Stimulated activated CD8-positive, alpha-beta memory T cell treated with anti-CD3 and anti-CD28 coated beads, Interleukin-7, amount 100 ng/mL, for 24 hours (primary cell): ENCODE measurements around the gene RPL35A.
"Not testable (repeated sequence)": the region's sequence is repeated elsewhere in the genome, so short reads cannot be mapped to it uniquely, and the experiment has no call there.

Experiments
- DNase-seq: peaks from one replicate; pipeline ENCODE4 v3.0.0-alpha.2; 2020; ENCODE audit warnings: low read depth

The RPL35A gene

DNA sequence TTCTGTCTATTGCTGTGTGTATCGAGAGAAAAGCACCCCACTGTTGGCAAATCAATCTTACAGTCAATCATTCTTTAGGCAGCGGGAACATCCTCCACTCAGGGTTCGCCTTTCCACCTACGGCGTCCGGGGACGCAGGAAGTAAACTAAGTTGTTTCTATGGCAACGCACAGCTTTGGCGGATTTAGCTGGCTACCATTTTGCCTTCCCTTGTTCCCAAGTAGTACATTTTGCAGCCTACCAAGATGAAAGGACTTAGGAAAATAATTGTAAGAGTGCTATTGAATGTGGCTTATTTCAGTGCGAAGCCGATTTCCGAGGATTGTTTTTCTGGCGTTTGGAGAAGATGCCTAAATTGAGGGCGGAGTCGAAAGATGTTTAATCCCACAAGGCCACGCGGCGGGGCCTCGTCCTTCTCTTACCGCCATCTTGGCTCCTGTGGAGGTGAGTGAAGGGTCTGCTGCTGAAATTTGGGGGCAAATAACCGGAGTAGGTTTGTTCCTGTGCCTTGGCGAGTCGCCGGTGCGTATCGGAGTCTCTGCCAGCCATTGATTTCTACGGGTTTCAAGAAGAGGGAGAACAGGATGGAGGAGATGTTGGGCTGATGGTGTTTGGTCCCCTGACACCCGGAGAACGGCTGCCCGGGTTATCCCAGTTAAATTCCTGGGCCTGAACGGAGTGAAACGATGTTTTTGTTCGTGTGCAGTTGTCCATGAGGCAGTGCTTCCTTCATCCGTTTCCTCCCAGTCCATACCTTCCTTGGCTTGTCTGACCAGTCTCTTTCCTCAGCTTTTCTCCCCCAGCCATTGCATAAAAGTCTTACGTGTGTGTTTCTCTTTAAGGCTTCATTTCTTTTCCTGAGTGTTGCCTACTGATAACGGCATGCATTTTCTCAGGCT lies at the start of gene RPL35A:
Gene RPL35A, plus strand, starts transcription at position 413 of the 899 bp plus-strand sequence. CDS start 778 bp downstream, outside the sequence.
- DNase-seq = peak; percentile 57

DNA sequence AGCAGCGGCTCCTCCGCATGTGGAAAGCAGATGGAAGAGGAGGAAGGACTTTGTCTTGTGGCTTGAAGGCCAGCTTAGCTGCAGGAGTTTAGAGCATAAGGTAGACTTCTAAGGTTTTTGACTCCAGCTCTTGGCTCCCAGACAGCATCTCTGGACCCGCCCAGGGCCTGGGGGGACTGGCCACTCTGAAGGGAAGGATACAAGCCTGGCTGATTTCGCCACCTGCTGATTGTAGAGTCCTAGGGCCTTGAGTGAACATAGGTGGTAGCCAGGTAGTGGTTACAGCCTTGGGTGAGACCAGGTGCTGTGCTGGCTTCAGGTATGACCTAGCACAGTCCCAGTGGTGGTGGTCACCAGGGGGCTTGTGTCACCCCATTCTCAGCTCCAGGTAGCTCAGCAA lies 48.4 kb upstream of the RPL35A start:
- DNase-seq = no peak

DNA sequence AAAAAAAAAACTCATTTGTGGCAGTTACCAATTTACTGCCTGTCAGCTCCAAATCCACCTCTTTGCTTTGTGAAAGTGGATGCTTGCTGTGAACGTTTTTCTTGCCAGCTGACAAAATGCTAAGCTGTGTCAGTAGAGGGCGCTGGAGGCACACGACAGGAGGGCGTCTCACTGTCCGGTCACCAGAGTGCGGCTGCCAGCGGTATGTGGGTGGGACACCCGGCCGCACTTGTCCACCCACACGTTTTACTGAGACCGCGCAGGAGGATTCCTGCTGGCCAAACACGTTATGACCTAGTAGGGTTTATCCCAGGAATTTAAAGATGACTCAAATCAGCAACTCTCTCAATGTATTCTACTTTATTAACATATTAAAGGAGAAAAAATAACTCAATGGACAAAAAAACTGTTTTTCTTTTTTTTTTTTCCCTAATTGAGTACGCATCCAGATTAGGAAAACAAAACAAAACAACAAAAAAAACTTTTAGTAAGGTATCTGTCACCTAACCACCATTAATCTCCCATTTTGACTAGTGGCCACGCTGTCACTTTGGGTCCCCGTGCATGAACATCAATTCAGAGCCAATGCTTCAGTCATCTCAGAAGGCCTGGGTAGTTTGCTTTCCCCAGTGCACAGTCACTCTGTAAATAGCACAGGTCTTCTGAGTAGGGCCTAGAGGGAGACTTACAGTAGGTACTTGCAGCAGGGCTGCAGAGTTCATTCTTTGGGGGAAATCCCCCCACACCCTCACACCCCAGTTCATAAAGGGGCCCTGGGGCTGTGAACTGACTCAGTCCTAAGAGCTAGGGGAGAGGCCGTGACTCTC lies 43.8 kb upstream of the RPL35A start:
- peak; percentile 55 for DNase-seq

DNA sequence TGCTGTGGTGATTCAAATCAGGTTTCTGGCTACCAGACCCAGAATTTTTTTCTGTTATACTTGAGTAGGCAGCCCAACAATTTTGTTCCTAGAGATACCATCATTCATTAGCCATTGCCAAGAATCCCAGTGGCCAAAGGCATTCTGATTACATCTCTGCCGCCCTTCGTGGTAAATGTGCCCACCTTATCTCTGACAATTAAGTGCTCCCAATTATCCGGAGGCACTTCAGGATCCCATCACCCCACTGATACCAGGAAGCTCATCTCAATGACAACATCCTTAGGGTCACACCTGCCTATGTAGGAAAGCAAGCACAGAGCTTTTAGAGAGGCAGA lies 43.2 kb upstream of the RPL35A start:
- no peak for DNase-seq

DNA sequence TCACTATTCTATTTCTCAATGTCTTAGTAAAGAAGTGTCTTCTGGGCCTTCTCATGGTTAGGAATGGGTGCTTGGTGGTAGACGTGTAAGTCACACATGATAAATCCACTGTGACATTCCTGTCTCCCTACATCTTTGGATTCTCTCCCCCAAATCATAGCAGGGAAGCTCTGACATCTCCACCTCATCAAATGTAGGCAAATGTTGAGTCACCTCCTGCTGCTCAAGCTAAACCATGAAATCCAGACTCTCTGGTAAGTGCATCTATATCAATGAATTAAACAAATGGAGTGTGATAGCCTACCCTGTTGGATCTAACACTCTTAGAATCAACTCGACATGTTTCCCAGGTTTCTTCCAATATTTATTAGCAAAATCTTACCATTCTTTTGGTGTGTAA lies 42.8 kb upstream of the RPL35A start:
- no peak for DNase-seq

DNA sequence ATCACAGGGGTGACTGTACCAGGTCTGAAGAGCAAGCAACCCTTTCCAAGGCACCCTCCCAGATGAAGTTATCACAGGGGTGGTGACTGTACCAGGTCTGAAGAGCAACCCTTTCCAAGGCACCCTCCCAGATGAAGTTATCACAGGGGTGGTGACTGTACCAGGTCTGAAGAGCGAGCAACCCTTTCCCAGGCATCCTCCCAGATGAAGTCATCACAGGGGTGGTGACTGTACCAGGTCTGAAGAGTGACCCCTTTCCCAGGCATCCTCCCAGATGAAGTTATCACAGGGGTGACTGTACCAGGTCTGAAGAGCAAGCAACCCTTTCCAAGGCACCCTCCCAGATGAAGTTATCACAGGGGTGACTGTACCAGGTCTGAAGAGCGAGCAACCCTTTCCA lies 41.4 kb upstream of the RPL35A start:
- DNase-seq = not testable (repeated sequence)

DNA sequence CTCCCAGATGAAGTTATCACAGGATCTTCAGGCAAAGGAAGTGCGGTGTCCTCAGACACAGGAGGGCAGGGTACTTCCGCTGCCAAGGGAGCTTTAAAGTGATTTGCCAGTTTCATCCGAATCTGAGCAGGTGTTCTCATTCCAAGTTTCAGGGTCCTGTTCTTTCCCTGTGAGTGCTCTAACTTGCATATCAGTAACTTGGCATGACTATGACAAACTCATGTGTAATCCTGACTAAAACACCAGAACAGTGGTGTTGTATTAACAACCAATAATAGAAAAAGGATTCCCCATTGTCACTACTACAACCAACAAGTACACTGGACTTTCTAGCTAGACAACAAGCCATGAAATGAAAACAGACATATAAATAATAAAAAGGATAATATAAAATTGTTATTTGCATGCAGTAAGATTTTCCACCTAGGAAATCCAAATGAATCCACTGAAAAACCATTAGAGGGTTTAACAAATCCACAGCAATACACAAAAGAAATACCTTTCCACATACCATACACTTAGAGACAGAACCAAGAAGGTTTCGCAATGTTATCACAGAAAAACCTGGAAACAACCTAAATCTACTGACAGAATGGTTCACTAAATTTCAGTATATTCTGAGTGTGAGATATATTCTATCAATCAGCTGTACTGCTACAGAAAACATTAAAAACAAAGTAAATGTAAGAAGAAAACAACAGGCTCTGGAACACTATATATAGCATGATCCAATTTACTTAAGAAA lies 40.9 kb upstream of the RPL35A start:
- no peak for DNase-seq

DNA sequence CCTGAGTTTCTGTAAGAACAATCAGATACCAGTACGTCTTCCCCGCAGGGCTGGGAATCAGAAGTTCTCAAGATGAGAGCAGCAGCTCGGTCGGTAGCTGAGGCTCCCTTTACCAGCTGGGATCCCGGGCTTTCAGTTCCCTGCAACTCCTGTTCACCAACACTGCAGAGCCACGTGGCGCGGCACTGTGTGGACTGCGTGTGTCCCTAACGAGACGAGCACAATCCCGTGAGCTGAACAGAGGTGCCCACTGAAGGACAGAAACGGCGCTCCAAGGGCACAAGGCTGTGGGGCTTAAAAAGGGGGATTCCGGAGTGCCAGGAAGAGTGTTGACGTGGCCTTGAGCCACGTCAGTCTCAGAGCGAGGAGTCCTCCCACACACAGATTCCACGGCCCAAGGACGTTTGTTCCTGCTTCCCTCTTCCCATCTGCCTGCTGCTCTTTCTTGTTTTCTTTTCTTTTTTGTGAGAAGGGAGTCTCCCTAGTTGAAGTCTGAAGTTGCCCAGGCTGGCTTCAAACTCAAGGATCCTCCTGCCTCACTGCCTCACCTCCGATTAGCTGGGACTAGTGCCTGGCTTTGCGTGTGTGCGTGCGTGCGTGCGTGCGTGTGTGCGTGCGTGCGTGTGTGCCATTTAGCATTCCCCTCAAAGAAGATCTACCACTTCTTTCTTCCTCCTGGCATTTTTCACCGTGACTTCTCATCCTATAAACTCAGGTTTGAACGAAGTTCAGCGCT lies 37.1 kb upstream of the RPL35A start:
- DNase-seq = no peak

DNA sequence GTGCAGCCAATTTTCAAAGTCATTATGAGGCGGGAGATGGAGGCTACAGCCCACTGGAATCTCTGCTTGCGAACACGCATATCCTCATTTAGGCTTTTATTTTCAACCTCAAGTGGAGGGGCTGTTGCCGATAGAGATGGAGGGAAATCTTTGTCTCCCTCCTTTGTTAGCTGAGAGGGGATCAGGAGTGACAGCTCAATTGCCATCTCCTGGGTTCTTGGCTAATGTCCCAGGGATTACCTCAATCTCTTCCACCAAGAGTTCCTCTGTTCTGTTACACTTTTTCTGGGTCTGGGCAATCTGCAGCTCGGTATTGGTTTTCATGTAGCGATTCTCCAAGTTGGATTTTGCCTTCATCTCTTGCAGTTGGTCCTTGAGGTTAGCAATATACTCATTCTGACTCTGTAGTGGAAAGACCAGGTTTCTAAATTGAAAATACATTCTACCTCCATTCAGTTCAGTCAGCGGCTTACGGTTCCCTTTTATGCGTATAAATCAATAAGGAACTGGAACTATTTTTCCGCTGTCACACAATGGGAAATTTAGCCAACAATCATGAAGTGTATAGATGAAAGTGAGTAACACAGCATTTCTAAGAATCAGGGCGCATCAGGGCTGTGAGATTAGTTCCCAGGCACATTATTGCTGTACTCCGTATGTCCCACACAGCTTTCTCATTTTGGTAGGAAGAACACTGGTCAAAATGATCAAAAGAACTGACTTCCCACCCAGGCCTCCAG lies 36.2 kb upstream of the RPL35A start:
- DNase-seq = no peak

DNA sequence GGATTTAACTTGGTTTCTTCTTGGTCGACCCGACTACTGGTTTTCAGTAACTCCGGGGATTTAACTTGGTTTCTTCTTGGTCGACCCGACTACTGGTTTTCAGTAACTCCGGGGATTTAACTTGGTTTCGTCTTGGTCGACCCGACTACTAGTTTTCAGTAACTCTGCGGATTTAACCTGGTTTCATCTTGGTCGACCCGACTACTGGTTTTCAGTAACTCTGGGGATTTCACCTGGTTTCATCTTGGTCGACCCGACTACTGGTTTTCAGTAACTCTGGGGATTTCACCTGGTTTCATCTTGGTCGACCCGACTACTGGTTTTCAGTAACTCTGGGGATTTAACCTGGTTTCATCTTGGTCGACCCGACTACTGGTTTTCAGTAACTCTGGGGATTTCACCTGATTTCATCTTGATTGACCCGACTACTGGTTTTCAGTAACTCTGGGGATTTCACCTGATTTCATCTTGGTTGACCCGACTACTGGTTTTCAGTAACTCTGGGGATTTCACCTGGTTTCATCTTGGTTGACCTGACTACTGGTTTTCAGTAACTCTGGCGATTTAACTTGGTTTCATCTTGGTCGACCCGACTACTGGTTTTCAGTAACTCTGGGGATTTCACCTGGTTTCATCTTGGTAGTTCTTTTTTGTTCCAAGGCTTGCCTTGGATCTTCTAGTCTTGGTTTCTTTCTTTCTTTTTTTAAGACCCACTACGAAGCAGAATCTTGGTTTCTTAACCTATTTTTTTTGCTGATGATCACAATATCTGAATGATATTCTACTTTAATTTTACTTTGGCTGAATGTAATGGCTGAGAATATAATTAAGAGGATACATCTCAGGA lies 28.3 kb upstream of the RPL35A start:
- not testable (repeated sequence) for DNase-seq

DNA sequence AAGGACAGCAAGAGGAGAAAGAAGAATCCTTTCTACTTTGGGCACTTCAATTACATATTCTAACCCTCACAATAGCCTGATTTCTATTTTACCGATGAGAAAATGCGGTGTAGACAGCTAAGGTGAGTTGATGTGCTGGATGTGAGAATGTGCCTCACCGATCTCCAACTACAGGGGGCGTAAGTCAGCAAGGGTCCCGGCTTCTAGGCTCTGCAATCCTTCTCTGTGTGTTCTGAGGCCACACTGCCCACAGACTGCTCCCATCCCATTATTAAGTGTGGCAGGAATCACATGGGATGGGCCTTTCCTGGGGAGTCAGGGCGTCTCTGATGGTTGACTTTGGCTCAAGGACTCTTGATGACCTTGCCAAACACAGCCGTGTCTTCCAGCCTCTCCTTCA lies 23.6 kb upstream of the RPL35A start:
- no peak for DNase-seq

DNA sequence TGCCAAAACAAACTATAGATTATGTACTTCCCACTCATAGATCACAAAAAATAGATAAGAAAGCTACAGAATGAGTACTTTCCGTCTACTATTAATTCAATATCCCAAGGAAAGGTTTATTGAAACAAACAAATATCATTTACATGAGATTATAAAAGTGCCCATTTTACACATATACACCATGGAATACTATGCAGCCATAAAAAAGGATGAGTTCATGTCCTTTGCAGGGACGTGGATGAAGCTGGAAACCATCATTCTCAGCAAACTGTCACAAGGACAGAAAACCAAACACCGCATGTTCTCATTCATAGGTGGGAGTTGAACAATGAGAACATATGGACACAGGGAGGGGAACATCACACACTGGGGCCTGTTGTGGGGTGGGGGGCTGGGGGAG lies 22.4 kb upstream of the RPL35A start:
- DNase-seq = not testable (repeated sequence)

DNA sequence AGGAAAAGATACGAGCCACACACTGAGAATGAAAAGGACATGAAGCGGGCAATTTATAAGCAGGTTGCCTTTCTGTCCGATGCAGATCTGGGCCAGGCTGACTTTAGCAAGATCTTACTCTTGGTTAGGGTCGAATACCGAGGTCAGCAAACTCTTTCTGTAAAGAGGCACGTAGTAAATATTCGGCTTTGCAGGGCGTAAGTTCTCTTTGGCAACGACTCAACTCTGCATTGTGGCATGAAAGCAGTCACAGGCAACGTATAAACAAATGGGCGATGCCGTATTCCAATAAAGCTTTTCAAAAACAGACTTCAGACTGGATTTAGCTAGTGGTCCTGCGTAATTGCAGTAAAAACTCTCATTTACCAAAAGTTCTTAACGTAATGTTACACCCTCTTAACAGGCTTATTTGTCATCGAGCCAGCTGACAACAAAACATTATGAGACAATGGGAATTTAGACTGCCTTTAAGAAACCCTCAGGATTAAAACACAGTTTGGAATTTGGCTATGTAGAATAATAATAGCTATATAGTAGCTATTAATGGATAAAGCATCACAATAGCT lies 13.1 kb upstream of the RPL35A start:
- no peak for DNase-seq

DNA sequence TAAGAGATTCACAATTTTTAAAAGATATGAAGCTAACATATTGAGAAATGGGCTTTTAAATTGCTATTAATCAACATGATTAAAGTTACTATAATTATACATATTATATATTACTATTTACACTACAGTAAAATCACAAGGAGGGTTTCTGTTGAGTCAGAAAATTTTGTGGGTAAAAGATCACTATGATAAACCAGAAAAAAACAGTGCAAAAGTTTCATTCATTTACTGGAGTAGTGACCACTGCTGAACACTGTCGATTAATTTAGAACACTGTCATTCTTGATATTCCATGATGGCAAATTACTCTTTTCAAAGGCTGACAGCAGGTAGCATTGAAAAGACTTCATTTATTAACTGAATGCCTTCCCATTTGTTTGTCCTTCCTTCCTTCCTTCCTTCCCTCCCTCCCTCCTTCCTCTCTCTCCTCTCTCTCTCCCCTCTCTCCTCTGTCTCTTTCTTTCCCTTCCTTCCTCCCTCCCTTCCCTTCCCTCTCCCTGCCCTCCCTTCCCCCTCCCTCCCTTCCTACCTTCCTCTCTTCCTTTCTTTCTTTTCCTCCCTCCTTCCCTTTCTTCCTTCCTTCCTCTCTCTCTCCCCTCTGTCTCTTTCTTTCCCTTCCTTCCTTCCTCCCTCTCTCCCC lies 9.1 kb upstream of the RPL35A start:
- DNase-seq = no peak

DNA sequence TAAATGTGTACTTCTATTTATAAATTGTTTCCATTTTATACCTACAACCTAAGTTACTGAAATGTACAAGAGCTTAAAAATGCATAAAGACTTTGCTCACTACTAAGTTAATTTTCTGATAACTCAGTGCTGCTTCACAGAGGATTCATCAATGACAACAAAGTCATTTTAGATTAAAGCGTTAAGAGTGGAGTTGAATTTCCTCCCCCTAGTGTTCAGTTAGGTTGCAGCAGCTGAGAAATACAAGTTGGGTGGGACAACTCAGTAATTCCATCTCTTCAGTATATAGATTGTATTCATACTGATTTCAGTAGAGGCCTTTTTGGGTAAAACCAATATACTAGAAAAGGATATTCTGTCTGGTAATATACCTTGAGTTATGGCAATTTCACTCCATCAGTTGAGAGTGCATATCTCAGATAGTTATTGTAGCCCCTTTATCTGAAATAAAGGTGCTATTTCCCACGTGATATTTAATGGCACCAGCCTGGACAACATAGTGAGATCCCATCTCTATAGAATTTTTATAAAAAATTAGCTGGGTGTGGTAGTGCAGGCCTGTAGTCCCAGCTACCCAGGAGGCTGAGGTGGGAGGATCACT lies 6.9 kb upstream of the RPL35A start:
- DNase-seq = no peak

DNA sequence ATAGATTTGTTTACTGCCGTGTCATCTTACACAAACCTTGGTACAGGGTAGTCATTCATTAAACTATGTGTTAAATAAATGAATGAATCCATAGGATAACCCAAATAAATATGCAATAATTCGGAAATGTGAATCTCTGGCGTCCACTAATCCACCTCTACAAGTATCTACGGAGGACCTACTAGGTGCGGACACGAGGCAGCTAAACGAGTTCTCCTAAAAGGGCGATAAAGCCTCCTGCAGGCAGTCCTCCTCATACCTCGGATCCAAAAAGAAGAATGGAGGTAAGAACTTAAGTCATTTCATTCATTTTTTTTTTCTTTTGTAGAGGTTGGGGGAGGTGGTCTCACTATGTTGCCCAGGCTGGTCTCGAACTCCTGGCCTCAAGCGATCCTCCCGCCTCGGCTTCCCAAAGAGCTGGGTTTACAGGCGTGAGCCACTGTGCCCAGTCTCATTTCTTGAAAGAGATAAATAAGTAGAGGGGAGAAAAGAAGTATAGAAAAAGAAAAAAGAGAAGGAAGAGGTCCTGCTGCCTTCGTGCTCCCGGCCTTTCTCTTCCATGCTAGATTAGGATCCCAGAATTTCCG lies 706 bp upstream of the RPL35A start:
- DNase-seq = no peak

DNA sequence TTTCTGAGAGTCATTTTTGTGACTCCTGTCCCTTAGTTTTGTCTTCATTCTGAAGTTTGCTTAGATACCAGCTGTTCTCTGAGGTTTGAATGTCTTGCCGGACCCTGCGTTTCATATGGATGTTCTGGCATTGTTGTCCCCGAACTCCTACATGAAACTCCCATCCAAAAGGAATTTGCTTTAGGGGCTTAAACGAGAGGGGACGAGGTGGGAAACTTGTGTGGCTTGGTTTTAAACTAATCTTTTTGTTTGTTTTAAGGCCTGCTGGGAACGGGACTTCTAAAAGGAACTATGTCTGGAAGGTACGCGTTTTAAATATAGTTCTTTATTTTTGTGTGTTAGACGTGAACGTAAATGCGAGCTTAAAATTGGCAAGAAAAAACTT lies 679 bp downstream of the RPL35A start:
- DNase-seq = no peak

DNA sequence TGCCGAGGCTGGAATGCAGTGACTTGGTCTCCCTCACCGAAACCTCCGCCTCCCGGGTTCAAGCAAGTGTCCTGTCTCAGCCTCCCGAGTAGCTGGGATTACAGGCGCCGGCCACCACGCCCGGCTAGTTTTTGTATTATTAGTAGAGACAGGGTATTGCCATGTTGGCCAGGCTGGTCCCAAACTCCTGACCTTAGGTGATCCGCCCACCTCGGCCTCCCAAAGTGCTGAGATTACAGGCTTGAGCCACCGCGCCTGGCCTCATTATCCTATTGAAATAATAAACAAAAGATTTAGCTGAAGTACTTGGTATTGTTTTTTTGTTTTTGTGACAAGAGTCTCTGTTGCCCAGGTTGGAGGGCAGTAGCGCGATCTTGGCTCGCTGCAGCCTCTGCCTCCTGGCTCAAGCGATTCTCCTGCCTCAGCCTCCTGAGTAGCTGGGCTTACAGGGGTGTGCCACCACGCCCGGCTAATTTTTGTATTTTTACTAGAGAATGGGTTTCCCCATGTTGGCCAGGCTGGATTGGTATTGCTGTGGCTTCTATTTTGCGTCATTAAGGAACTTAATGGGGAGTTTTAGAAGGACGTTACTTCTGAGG lies 1.5 kb downstream of the RPL35A start:
- DNase-seq = no peak
